HepG2 (cell line): ENCODE measurements around the gene CSKMT. TPM values are rescaled to one million over a fixed set of nuclear protein-coding genes. Genes with fewer than 3 reads are reported as not detected.
A peak's percentile ranks its signal among the peaks of the same experiment; 100 is the strongest.

Experiments used
- ARNT ChIP-seq: fragments of 450-650 bp; IDR thresholded peaks from 2 replicates; pipeline ENCODE4 v1.6.1; 2017
- BCL6 ChIP-seq: IDR thresholded peaks from 2 replicates; pipeline ENCODE4 v1.6.1; 2016; ENCODE audit warnings: missing genetic modification reagents, missing compliant biosample characterization
- HOXA3 ChIP-seq: sonication (generic); formaldehyde crosslinking; IDR thresholded peaks from 2 replicates; pipeline ENCODE4 v1.5.0; 2020; ENCODE audit warnings: missing genetic modification reagents
- KDM1A ChIP-seq: IDR thresholded peaks from 2 replicates; pipeline ENCODE4 v1.6.1; 2016; ENCODE audit warnings: missing compliant biosample characterization
- MAF1 ChIP-seq: sonication (generic); formaldehyde crosslinking; IDR thresholded peaks from 2 replicates; pipeline ENCODE4 v1.5.0; 2020; ENCODE audit warnings: missing genetic modification reagents, borderline replicate concordance
- PRMT3 ChIP-seq: sonication (generic); formaldehyde crosslinking; IDR thresholded peaks from 2 replicates; pipeline ENCODE4 v1.8.1; 2022; ENCODE audit warnings: low read depth, mild to moderate bottlenecking, moderate library complexity, missing genetic modification reagents, borderline replicate concordance
- ZNF292 ChIP-seq: sonication (generic); formaldehyde crosslinking; IDR thresholded peaks from 2 replicates; pipeline ENCODE4 v1.8.1; 2022; ENCODE audit warnings: mild to moderate bottlenecking, low read depth, missing genetic modification reagents, borderline replicate concordance
- ZNF33B ChIP-seq: sonication (generic); formaldehyde crosslinking; IDR thresholded peaks from 2 replicates; pipeline ENCODE4 v1.5.1; 2020; ENCODE audit warnings: mild to moderate bottlenecking, missing genetic modification reagents
- ZNF468 ChIP-seq: sonication (generic); formaldehyde crosslinking; IDR thresholded peaks from 2 replicates; pipeline ENCODE4 v1.8.0; 2022; ENCODE audit warnings: mild to moderate bottlenecking, moderate library complexity, missing genetic modification reagents
- ZNF501 ChIP-seq: sonication (generic); formaldehyde crosslinking; IDR thresholded peaks from 2 replicates; pipeline ENCODE4 v1.5.1; 2020; ENCODE audit warnings: mild to moderate bottlenecking, moderate library complexity, missing genetic modification reagents
- ZNF557 ChIP-seq: sonication (generic); formaldehyde crosslinking; IDR thresholded peaks from 2 replicates; pipeline ENCODE4 v1.4.0; 2020; ENCODE audit warnings: missing genetic modification reagents
- ZNF558 ChIP-seq: sonication (generic); formaldehyde crosslinking; IDR thresholded peaks from 2 replicates; pipeline ENCODE4 v1.9.0; 2022; ENCODE audit warnings: mild to moderate bottlenecking, missing genetic modification reagents, borderline replicate concordance
- ZNF678 ChIP-seq: sonication (generic); formaldehyde crosslinking; IDR thresholded peaks from 2 replicates; pipeline ENCODE4 v1.4.0; 2020; ENCODE audit warnings: mild to moderate bottlenecking, missing genetic modification reagents
- ZNF773 ChIP-seq: sonication (generic); formaldehyde crosslinking; IDR thresholded peaks from 2 replicates; pipeline ENCODE4 v1.4.0; 2020; ENCODE audit warnings: missing genetic modification reagents, borderline replicate concordance
- polyA plus RNA-seq, 8 experiments: library from polyadenylated mRNA; depleted of rRNA in 3 of 8; stranded (reverse) in 7 of 8; unstranded in 1 of 8; fragments of >200 nt; fragmentation: Illumina TruSeq in 4 of 8; extraction: Trizol in 4 of 8; gene quantifications; 2 replicates each; pipeline versions ENCODE4 v1.2.1 to v1.2.3, GENCODE V29; 2011 to 2016; ENCODE audit warnings: low read depth in 4 of 8, missing spikeins in 1 of 8, mixed read lengths in 1 of 8; ENCODE audit not compliant: insufficient read depth in 1 of 8
- total RNA-seq, 5 experiments: library from RNA; depleted of rRNA; stranded (reverse); fragments of >200 nt; fragmentation: Illumina TruSeq; extraction: Trizol; gene quantifications; 2 replicates each; pipeline ENCODE4 v1.2.3, GENCODE V29; 2016; ENCODE audit warnings: low read depth in 1 of 5
- TF ChIP-seq, protein P1 (sequence below): sonication (generic); formaldehyde crosslinking; IDR thresholded peaks from 2 replicates; pipeline ENCODE4 v1.5.0; 2020; ENCODE audit warnings: mild to moderate bottlenecking, low read depth, missing genetic modification reagents, borderline replicate concordance
- TF ChIP-seq, protein P2 (sequence below): IDR thresholded peaks from 2 replicates; pipeline ENCODE4 v1.6.1; 2012; ENCODE audit warnings: inconsistent platforms
- TF ChIP-seq, protein P3 (sequence below): sonication (generic); formaldehyde crosslinking; IDR thresholded peaks from 2 replicates; pipeline ENCODE4 v1.4.0; 2020; ENCODE audit warnings: mild to moderate bottlenecking, missing genetic modification reagents
- TF ChIP-seq, protein P4 (sequence below): sonication (generic); formaldehyde crosslinking; IDR thresholded peaks from 2 replicates; pipeline ENCODE4 v1.5.0; 2020; ENCODE audit warnings: mild to moderate bottlenecking, missing genetic modification reagents, borderline replicate concordance
- TF ChIP-seq, protein P5 (sequence below): sonication (generic); formaldehyde crosslinking; conservative IDR thresholded peaks from 2 replicates; pipeline ENCODE4 v1.4.0; 2020; ENCODE audit warnings: missing genetic modification reagents

CSKMT gene
- total and polyA plus RNA-seq, 2 of the 13 experiments (the other 11 are each of a cell fraction or from before 2014, with no cell fraction given) = 7.6 to 31.8 TPM

DNA sequence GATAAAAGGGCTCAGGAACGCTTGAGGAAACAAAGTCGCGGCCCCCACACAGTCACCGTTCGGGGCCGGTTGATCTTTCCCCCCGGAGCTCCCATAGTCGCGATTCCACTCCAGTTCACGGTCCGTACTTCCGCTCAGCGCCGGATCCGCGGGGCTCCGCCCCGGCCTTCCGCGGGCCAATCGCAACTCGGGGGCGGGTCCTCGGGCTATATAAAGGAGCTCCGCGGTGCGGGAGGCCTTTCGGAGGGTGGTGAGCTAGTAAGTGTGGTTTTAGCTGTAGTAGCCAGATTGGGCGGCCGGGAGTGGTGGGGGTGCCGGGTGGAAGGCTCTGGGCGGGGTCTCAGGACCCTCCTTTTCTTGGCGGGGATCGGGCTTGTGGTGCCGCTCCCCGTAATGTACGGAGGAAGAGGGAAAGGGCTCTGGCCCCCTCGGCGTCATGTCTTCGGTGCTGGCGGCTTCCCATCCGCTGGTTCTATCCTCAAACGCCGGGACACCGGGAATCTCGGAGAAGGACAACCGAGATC is at the start of gene CSKMT, which contains the start of gene C11orf98 (continued):
- TF ChIP-seq, protein P1, sequence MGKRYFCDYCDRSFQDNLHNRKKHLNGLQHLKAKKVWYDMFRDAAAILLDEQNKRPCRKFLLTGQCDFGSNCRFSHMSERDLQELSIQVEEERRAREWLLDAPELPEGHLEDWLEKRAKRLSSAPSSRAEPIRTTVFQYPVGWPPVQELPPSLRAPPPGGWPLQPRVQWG (CRISPR knock-in tag) = no peak
- TF ChIP-seq ZNF292 (no peak), ZNF678 (CRISPR knock-in tag) (peak; percentile 41; the same call in 1 of the 2 replicates), PRMT3 (CRISPR knock-in tag) (no peak), ZNF773 (no peak), BCL6 (CRISPR knock-in tag) (0 out of 2 replicates have a peak, but pooled peaks have one; percentile 10), ZNF468 (CRISPR knock-in tag) (0 out of 2 replicates have a peak, but pooled peaks have one; percentile 66), ARNT (no peak), ZNF558 (no peak), MAF1 (CRISPR knock-in tag) (no peak; the same call in 1 of the 2 replicates), HOXA3 (peak; percentile 20; the same call in 1 of the 2 replicates), ZNF557 (CRISPR knock-in tag) (0 out of 2 replicates have a peak, but pooled peaks have one; percentile 12), ZNF33B (no peak), KDM1A (no peak), ZNF501 (CRISPR knock-in tag) (peak; percentile 91)
- TF ChIP-seq, protein P2, sequence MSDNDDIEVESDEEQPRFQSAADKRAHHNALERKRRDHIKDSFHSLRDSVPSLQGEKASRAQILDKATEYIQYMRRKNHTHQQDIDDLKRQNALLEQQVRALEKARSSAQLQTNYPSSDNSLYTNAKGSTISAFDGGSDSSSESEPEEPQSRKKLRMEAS = peak; percentile 64; the same call in 1 of the 2 replicates
- TF ChIP-seq, protein P3, sequence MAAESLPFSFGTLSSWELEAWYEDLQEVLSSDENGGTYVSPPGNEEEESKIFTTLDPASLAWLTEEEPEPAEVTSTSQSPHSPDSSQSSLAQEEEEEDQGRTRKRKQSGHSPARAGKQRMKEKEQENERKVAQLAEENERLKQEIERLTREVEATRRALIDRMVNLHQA (CRISPR knock-in tag) = no peak
- TF ChIP-seq, protein P4, sequence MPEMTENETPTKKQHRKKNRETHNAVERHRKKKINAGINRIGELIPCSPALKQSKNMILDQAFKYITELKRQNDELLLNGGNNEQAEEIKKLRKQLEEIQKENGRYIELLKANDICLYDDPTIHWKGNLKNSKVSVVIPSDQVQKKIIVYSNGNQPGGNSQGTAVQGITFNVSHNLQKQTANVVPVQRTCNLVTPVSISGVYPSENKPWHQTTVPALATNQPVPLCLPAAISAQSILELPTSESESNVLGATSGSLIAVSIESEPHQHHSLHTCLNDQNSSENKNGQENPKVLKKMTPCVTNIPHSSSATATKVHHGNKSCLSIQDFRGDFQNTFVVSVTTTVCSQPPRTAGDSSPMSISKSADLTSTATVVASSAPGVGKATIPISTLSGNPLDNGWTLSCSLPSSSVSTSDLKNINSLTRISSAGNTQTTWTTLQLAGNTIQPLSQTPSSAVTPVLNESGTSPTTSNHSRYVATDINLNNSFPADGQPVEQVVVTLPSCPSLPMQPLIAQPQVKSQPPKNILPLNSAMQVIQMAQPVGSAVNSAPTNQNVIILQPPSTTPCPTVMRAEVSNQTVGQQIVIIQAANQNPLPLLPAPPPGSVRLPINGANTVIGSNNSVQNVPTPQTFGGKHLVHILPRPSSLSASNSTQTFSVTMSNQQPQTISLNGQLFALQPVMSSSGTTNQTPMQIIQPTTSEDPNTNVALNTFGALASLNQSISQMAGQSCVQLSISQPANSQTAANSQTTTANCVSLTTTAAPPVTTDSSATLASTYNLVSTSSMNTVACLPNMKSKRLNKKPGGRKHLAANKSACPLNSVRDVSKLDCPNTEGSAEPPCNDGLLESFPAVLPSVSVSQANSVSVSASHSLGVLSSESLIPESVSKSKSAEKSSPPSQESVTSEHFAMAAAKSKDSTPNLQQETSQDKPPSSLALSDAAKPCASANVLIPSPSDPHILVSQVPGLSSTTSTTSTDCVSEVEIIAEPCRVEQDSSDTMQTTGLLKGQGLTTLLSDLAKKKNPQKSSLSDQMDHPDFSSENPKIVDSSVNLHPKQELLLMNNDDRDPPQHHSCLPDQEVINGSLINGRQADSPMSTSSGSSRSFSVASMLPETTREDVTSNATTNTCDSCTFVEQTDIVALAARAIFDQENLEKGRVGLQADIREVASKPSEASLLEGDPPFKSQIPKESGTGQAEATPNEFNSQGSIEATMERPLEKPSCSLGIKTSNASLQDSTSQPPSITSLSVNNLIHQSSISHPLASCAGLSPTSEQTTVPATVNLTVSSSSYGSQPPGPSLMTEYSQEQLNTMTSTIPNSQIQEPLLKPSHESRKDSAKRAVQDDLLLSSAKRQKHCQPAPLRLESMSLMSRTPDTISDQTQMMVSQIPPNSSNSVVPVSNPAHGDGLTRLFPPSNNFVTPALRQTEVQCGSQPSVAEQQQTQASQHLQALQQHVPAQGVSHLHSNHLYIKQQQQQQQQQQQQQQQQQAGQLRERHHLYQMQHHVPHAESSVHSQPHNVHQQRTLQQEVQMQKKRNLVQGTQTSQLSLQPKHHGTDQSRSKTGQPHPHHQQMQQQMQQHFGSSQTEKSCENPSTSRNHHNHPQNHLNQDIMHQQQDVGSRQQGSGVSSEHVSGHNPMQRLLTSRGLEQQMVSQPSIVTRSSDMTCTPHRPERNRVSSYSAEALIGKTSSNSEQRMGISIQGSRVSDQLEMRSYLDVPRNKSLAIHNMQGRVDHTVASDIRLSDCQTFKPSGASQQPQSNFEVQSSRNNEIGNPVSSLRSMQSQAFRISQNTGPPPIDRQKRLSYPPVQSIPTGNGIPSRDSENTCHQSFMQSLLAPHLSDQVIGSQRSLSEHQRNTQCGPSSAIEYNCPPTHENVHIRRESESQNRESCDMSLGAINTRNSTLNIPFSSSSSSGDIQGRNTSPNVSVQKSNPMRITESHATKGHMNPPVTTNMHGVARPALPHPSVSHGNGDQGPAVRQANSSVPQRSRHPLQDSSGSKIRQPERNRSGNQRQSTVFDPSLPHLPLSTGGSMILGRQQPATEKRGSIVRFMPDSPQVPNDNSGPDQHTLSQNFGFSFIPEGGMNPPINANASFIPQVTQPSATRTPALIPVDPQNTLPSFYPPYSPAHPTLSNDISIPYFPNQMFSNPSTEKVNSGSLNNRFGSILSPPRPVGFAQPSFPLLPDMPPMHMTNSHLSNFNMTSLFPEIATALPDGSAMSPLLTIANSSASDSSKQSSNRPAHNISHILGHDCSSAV (CRISPR knock-in tag) = 0 out of 2 replicates have a peak, but pooled peaks have one; percentile 57
- TF ChIP-seq, protein P5, sequence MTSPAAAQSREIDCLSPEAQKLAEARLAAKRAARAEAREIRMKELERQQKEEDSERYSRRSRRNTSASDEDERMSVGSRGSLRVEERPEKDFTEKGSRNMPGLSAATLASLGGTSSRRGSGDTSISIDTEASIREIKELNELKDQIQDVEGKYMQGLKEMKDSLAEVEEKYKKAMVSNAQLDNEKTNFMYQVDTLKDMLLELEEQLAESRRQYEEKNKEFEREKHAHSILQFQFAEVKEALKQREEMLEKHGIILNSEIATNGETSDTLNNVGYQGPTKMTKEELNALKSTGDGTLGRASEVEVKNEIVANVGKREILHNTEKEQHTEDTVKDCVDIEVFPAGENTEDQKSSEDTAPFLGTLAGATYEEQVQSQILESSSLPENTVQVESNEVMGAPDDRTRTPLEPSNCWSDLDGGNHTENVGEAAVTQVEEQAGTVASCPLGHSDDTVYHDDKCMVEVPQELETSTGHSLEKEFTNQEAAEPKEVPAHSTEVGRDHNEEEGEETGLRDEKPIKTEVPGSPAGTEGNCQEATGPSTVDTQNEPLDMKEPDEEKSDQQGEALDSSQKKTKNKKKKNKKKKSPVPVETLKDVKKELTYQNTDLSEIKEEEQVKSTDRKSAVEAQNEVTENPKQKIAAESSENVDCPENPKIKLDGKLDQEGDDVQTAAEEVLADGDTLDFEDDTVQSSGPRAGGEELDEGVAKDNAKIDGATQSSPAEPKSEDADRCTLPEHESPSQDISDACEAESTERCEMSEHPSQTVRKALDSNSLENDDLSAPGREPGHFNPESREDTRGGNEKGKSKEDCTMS (CRISPR knock-in tag) = no peak
